ENCODE data around the gene MPI.

Gene MPI

DNA sequence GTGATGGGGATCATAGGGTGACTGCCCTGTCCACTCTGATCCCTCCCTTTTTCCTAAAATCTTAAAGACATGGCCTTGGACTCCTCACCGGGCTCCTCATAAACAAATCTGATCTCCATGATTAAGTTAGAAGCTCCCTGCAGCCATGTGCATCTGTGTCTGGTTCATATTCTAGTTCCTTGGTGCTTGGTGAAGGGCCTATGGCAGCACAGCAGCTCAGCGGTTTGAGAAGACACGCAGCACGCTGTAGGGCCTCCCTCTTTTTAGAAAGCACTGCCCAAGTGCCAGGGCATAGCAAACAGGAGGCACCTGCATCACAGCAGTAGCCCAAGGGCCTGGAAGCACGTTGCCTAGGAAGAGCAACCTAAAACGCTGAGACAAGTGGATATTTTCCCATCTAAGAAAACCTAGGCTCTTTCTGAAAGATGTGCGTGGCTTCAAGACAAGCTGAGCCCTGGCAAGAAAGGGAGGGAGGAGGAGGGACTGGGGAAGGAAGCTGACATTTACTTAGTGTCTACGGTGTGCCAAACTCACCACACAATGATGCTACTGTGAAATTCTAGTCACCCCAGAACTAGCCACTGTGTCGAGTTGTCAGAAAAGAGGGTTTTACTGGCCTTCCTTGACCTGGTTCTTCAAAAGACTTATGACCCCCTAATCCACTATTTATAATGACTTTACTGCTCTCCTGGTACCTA lies 32.0 kb upstream of the MPI start:
- TF ChIP-seq, protein P1, sequence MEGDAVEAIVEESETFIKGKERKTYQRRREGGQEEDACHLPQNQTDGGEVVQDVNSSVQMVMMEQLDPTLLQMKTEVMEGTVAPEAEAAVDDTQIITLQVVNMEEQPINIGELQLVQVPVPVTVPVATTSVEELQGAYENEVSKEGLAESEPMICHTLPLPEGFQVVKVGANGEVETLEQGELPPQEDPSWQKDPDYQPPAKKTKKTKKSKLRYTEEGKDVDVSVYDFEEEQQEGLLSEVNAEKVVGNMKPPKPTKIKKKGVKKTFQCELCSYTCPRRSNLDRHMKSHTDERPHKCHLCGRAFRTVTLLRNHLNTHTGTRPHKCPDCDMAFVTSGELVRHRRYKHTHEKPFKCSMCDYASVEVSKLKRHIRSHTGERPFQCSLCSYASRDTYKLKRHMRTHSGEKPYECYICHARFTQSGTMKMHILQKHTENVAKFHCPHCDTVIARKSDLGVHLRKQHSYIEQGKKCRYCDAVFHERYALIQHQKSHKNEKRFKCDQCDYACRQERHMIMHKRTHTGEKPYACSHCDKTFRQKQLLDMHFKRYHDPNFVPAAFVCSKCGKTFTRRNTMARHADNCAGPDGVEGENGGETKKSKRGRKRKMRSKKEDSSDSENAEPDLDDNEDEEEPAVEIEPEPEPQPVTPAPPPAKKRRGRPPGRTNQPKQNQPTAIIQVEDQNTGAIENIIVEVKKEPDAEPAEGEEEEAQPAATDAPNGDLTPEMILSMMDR (IDR thresholded peaks at IDR 0.05; ENCODE audit: unreplicated experiment in 3 of 3) = no peak
- Mint-ChIP-seq H3K9me3 (no peaks in the 10 kb centered on the region), H3K27ac (peak overlapping the region; percentile 28 to 65 (median 56)), H3K4me1 (peaks cover 28% of the 10 kb centered on the region), H3K4me3 (no peak overlapping the region), H3K27me3 (ENCODE audit: low read depth) (no peaks in the 10 kb centered on the region), H3K36me3 (ENCODE audit: low read depth) (peaks cover 5% of the 10 kb centered on the region)

DNA sequence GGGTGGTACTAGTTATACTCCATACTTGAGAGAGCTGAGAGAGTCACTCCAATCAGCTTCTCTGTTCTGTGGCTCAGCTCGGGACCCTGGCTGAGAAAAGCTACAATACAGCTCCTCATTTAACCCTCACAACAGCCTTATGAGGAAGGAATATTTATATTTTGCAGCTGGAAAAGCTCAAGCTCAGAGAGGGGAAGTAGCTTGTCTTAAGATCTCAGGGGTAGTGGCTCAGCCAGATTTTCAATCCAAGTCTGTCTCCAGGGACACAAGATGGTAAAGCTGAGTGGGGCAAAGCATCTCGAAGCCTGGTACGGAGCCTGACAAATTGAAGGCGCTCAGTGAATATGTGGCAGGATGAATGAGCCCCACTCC lies 31.5 kb upstream of the MPI start:
- no peaks in the 10 kb centered on the region for H3K27me3 Mint-ChIP-seq (ENCODE audit: low read depth)
- H3K9me3 Mint-ChIP-seq = no peaks in the 10 kb centered on the region
- peaks cover 28% of the 10 kb centered on the region for H3K4me1 Mint-ChIP-seq
- H3K27ac Mint-ChIP-seq = peak overlapping the region in 2 of 3 experiments; percentile 28 to 56
- H3K36me3 Mint-ChIP-seq (ENCODE audit: low read depth) = peaks cover 3% of the 10 kb centered on the region
- H3K4me3 Mint-ChIP-seq = no peak overlapping the region
- TF ChIP-seq, protein P1 (IDR thresholded peaks at IDR 0.05; ENCODE audit: unreplicated experiment in 3 of 3) = no peak

DNA sequence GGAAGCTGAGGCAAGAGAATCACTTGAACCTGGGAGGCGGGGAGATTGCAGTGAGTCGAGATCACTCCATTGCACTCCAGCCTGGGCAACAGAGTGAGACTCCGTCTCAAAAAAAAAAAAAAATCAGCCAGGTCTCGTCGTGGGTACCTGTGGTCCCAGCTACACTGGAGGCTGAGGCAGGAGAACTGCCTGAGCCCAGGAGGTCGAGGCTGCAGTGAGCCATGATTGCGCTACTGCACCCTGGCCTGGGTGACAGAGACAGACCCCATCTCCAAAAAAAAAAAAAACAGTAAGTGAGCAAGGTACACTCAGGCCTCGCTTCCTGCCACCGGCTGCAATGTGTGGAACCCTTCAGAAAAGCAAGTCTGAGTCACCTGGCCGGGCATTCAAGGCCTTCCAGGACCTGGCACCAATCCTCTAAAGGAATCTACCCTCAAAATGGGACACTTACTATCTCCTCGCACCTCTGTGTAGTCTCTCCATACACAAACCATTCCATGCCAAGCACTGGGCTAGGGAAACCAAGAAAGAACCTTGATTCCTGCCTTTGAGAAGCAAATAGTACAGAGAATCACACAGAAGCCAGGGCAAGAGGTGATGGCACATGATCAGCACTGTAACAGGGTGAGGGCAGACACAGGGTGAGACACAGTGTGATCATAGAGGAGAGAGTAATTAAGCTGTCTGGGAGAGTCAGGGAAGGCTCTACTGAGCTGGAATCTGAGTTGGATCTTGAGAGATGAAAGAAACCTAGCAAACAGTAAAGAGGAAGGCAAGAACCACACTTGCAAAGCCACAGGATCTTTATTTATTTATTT lies 26.4 kb upstream of the MPI start:
- Mint-ChIP-seq H3K4me3 (no peak overlapping the region), H3K27me3 (ENCODE audit: low read depth) (no peaks in the 10 kb centered on the region), H3K27ac (peak overlapping the region in 2 of 3 experiments; percentile 24 to 26), H3K36me3 (ENCODE audit: low read depth) (peaks cover 28% of the 10 kb centered on the region), H3K4me1 (peaks cover 41% of the 10 kb centered on the region), H3K9me3 (no peaks in the 10 kb centered on the region)
- TF ChIP-seq, protein P1 (IDR thresholded peaks at IDR 0.05; ENCODE audit: unreplicated experiment in 3 of 3) = no peak

DNA sequence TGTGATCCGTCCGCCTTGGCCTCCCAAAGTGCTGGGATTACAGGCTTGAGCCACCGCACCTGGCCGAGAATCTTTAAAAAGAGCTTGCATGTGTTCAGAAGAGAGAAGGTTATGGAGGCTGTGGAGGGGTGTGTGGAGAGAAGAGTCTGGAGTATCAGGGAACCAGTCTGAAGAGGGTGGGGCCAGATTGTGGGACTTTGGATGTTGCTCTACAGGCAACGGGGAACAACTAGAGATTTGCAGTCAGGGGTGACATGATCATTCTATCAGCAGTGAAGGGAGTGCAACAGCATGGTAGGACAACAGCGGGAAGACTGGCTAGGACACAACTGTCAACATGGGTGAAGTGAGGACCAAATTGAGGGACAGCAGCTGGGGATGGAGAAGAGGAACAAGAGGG lies 25.5 kb upstream of the MPI start:
- peaks cover 29% of the 10 kb centered on the region for H3K36me3 Mint-ChIP-seq (ENCODE audit: low read depth)
- H3K27me3 Mint-ChIP-seq (ENCODE audit: low read depth) = no peaks in the 10 kb centered on the region
- TF ChIP-seq, protein P1 (IDR thresholded peaks at IDR 0.05; ENCODE audit: unreplicated experiment in 3 of 3) = no peak
- H3K9me3 Mint-ChIP-seq = no peaks in the 10 kb centered on the region
- H3K27ac Mint-ChIP-seq = peak overlapping the region; percentile 6 to 32 (median 16)
- H3K4me3 Mint-ChIP-seq = no peak overlapping the region
- peaks cover 39% of the 10 kb centered on the region for H3K4me1 Mint-ChIP-seq

DNA sequence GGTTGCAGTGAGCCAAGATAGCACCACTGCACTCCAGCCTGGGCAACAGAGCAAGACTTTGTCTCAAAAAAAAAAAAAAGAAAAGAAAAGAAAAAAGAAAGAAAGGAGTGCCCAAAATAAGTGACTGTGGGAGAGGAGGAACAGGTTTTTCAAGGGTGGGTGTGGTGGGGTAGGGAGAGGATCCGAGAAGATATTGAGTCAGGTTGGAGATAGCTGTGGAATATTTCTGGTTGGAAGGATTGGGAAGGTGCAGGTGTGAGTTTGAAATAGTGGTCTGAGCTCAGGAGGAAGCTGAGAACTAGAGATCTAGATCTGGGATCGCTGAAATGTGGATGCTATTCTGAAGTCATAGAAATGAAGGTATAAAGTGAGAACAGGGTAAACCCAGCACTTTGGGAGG lies 24.5 kb upstream of the MPI start:
- Mint-ChIP-seq H3K4me3 (no peak overlapping the region), H3K36me3 (ENCODE audit: low read depth) (peaks cover 29% of the 10 kb centered on the region), H3K27me3 (ENCODE audit: low read depth) (no peaks in the 10 kb centered on the region), H3K27ac (peak overlapping the region in 2 of 3 experiments; percentile 68 to 72), H3K9me3 (no peaks in the 10 kb centered on the region), H3K4me1 (peaks cover 48% of the 10 kb centered on the region)
- TF ChIP-seq, protein P1 (IDR thresholded peaks at IDR 0.05; ENCODE audit: unreplicated experiment in 3 of 3) = no peak

Data from nephron (organoid).